COLO668 (cell line): ENCODE data around the gene FERMT3.
"Not testable (repeated sequence)": the region's sequence is repeated elsewhere in the genome, so short reads cannot be mapped to it uniquely, and the experiment has no call there.

ENCODE experiments used
- DNase-seq: peaks from one replicate; lab custom pipeline; 2025; ENCODE audit not compliant: unreplicated experiment; lab: John Stamatoyannopoulos, UW

Gene FERMT3

DNA sequence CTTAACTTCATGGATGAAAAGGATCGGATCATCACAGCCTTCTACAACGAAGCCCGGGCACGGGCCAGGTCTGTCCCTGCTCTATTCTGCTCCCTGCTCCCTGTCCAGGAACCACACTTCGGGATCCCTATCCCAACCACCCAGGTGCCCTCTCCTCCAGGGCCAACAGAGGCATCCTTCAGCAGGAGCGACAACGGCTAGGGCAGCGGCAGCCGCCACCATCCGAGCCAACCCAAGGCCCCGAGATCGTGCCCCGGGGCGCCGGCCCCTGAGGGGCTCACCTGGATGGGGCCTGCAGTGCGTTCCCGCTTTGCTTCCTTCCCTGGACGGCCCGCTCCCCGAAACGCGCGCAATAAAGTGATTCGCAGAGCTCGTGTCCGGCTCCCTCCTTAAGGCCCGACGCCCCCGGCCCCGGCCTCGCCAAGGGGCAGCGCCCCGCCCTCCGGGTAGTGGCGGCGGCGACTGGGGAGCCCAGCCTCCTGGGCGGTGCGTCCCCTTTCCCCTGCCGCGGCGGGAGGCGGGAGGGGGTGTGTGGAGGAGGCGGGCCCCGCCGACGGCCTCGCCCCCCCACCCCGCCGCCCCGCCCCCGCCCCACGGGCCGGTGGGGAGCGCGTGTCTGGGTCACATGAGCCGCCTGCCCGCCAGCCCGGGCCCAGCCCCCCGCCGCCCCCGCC is 27.5 kb downstream of the FERMT3 start, which contains the start of gene VEGFB:
Gene VEGFB, plus strand, starts transcription at position 672 of the 674 bp plus-strand sequence. CDS start 250 bp downstream, outside the sequence.
- DNase-seq, result peak; percentile 77

DNA sequence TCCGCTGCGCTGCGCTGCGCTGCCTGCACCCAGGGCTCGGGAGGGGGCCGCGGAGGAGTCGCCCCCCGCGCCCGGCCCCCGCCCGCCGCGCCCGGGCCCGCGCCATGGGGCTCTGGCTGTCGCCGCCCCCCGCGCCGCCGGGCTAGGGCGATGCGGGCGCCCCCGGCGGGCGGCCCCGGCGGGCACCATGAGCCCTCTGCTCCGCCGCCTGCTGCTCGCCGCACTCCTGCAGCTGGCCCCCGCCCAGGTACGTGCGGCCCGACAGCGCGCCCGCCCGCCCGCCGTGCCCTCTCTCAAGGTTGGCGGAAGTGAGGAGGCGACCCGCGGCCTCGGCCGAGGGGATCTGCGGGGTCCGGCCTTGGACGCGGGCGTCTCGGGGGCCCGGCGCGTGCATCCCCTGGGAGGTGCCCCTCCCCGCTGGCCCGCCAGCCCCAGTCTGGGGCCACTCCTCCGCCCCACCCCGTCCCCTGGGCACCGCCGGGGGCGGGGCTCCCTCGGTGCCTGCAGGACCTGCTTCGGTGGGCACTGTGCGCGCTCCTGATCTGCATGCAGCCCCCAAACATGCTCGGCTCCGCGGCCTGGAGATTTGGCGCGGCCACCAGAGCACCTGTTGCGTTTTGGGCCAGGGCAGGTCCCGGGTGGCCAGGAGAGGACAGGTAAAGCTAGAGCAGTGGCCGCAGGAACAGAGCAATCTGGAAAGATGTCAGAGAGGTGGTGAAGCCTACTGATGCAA is 28.3 kb downstream of the FERMT3 start:
- DNase-seq, result peak; percentile 84

DNA sequence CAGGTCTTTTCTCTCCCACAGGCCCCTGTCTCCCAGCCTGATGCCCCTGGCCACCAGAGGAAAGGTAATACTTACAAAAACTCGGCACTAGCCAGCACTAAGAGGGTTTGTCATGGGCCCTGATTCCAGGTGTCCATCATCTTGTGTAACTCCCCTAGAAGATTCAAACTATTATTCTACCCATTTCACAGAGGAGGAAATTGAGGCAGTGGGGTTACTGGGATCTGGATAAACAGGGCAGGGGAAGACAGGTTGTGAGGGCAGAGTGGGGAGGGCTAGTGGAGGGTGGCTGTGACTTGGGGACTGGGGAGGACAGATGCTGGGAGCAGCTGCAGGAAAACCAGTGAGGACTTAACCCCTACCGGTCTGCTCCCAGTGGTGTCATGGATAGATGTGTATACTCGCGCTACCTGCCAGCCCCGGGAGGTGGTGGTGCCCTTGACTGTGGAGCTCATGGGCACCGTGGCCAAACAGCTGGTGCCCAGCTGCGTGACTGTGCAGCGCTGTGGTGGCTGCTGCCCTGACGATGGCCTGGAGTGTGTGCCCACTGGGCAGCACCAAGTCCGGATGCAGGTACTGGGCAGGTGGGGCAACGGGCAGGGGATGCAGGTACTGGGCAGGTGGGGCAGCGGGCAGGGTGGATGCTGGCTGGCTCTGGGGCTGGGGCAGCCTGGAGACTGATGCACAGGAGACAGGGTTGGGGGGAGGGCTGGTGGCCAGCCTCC is 29.1 kb downstream of the FERMT3 start:
- peak; percentile 67 for DNase-seq

DNA sequence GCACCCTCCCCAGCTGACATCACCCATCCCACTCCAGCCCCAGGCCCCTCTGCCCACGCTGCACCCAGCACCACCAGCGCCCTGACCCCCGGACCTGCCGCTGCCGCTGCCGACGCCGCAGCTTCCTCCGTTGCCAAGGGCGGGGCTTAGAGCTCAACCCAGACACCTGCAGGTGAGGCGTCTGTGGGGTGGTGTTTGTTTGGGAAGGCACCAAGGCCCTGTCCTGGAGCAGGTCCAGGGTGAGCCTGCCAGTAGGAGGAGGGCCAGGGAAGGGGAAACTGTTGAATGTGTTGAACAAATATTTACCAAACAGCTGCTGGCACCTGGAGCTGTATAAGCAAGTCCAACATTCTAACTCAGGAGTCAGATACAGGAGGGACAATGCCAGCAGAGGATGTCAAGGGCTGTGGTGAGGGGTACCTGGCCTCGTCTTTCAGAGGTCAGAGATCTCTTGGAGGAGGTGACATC is 31.0 kb downstream of the FERMT3 start:
- DNase-seq, result peak; percentile 96

DNA sequence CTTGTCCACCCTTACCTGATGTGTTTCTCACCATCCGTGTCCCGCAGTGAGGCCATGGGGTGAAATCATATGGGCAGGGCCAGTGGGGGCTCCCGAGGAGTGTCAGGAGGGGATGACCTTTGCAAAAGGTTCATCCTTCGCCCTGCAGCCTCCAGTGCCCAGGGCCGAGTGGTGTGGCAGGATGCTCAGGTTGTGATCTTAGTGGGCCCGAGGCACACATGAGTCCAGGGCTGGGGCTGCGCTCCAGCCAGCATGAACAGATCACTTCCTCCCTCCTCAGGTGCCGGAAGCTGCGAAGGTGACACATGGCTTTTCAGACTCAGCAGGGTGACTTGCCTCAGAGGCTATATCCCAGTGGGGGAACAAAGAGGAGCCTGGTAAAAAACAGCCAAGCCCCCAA is 31.6 kb downstream of the FERMT3 start:
- peak; percentile 66 for DNase-seq

DNA sequence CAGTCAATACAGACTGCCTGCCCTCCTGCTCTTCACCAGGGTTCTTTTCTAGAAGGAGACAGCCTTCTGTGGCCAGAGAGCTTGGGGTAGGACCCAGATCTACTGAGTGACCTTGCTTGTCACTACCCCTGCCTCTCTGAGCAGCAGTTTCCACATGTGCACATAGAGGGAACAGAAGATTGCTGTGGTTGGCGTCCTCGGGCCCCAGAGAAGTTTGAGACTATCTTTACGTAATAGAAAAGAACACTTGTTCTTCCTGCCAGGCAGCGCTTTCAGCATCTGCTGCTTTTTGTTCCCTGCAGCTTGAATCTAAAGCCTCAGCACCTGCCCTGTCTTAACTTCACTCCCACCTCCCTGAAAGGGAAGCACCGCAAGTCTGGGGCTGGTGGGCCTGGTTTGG is 32.5 kb downstream of the FERMT3 start:
- DNase-seq, result no peak

DNA sequence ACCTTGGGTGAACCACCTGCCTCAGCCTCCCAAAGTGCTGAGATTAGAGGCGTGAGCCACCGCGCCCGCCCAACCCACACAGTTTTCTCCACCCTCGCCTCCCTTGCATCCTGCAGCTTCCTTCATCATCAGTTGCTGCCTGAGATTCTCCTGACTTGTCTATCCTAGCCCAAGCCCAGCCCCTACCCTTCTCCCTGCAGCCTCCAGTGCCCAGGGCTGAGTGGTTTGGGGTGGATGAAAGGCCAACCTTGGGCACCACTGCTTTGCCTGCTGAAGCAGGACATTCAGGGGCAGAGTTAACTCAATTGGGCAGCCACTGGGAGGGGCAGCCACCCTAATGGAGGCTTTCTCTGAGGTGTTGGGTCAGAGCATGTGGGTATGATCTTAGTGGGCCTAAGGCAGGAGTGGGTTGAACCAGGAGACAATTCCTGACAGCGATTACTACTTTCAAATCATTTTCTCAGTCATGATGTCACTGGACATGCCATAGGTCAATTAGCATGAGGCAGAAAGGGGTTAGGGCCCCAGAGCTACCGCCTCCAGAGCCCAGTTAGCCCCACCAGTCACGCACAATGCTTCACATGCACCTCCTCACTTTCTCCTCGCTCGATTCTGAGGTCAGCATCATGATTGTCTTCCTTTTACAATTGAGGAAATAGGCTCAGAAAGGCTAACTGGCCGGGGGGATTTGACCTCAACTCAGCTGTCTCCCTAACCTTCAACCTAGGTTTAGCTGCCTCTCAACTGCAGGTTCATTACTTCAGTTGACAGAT is 33.3 kb downstream of the FERMT3 start:
- DNase-seq, result peak; percentile 80

DNA sequence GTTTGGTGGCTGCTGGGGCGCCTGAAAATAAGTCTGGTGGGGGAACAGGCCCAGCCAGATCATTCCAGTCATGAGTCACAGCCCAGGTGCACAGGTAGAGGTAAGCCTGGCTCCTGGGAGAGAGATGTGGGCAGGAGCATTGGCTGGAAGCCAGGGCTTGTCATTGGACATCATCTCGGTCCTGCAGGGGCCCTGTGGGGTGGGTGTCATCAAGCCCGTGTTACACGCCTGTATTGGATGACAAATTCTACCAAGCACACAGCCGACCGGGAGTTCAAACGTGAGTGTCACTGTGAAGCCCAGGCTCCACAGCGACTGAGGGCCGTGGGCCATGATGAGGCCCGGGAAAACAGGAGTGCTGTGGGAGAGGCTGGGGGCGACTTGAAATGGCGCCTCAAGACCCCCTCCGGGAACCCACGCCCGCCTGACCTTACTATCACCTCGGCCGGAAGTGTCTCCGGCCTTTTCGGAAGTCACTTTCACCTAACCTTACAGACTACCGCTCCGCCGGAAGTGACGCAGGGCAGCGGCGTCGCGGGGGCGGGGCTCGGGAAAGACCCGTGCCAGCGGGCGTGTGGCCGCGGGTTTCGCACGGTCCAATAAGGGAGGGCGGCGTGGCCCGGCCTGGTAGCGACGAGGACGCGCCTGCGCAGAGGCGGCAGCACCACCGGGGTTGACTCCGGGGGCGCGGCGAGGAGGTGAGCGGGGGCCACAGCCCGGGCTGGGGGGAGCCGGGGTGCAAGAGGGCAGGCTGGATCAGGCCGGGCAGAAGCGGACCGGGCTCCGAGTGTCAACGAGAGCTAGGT is 34.1 kb downstream of the FERMT3 start, which contains the start of gene FKBP2:
Gene FKBP2, plus strand, starts transcription at position 661 of the 806 bp plus-strand sequence. CDS start 1,293 bp downstream, outside the sequence.
- DNase-seq, result peak; percentile 99

DNA sequence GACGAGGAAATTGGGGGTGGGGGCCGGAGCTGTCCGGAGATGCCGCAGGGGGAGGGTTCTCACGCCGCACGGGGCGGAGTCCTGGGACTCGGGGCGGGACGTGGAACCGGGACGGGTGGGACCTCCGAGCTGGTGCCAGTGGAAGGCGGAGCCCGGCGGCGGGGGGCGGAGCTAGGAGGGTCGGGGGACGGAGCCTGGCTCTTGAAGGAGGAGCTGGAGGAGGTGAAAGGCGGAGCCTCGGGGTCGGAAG is 34.6 kb downstream of the FERMT3 start:
- peak; percentile 99 for DNase-seq

DNA sequence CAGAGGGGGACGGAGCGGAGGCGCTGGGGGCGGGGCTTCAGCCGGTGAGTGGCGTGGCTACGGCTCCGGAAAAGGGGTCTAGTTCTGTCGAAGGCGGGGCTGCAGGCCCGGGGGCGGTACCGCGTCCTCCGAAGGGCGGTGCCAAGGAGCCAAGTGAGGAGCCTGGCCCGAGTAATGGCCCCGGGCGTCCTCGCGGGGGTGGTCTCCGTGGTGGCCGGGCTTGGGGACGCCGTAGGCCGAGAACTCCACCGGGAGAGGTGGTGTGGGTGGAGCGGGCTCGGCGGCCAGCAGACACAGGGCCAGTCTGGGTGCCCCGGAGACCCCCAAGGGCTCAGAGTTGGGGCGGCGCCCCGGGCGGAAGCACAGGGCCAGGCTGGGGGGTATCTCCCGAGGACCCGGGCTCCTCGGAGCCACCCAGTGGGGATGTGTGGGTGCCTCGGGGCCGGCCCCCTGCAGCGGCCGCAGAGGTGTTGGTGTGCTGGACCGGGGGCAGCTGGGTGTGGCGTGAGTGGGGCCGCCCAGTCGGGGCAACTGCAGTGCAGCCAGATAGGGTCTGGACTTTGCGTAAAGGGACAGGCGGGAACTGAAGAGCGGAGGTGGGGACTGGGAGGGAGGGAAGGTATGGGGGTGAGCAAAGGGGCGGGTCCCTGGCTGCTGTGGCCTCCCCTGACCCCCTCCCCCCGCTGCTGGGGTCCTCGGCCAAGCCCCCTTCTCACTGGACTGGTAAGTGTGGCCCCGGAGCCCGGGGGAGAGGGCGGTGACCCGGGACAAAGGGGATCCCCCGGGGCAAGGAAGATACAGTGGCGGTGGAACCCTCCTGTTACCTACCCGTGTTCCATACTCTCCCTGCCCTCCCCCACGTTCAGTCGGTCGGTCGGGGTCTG is 35.2 kb downstream of the FERMT3 start:
- peak; percentile 56 for DNase-seq

DNA sequence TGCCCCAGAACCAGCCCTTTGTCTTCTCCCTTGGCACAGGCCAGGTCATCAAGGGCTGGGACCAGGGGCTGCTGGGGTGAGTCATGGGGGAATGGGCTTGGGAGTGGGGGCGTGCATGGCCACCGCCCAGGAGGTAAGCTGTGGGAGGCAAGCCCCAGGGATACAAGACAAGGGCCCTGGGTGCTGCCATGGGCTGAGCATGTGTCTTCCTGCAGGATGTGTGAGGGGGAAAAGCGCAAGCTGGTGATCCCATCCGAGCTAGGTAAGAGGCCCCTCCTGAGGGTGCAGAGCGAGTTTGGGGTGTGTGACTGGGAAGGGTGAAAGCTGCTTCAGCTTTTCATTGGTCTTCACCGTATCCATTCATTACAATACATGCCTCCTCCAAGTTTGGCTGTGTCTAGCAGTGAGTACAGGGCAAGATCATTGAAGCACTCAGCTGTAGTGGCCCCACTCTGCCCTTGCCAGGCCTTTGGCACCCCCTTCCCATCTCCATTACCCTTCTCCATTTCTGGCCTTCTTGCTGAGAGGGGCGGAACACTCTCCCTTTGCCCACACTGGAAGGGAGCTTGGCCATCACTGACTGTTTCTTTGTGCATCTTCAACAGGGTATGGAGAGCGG is 36.8 kb downstream of the FERMT3 start:
- no peak for DNase-seq

DNA sequence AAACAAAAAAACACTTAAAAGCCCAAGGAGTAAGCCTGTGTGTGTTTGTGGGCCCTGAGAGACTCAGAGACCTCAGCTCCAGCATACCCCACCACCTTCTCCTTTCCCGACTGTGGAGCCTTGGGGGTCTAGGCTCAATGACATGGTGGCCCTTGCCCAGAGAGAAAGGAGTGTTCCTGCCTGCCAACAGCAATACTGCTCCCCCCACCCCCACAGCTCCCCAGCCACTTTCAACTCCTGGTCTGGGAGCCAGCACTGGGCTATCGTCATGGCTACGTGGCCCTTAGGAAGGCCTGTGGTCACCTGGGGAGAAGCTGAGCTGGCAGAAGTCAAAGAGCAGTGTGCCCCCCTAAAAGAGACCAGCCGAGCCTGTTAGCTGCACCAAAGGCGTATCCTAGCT is 37.6 kb downstream of the FERMT3 start:
- DNase-seq, result no peak

DNA sequence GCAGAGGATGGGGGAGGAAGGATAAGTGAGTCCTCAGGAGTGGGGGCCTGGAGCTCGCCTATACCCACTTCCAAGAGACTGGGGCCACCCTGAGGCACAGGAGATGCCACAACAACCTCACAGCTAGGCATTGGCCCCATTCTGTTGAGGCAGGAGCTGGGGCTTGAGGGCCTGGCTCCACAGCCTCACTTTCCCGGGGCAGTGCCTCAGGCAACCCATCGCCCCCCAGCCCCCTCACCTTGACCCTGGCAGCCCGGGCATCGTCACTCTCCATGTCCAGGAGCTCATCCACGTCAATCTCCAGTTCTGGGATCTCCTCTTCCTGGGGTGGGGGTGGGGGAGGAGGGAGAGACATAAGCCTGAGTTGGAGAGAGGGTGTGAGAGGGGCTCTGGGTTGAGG is 38.4 kb downstream of the FERMT3 start:
- DNase-seq, result no peak

DNA sequence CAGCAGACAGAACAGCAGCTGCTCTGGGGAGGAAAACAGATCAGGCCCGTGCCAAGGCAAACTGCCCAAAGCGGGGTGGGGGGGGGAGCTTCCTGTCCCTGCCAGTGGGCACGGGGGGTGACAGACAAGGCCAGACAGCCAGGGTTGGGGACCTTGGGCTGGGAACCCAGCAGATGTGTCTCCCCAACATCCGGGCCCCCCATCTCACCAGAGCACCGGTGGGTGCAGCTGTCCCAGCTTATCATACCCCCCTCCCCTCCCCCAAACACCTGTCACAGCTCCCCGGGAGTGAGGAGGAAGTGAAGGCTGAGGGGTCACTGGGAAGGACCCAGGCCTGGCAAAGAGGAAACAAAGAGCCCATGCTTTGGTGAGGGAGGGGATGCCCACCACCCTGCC is 38.9 kb downstream of the FERMT3 start:
- peak; percentile 84 for DNase-seq

DNA sequence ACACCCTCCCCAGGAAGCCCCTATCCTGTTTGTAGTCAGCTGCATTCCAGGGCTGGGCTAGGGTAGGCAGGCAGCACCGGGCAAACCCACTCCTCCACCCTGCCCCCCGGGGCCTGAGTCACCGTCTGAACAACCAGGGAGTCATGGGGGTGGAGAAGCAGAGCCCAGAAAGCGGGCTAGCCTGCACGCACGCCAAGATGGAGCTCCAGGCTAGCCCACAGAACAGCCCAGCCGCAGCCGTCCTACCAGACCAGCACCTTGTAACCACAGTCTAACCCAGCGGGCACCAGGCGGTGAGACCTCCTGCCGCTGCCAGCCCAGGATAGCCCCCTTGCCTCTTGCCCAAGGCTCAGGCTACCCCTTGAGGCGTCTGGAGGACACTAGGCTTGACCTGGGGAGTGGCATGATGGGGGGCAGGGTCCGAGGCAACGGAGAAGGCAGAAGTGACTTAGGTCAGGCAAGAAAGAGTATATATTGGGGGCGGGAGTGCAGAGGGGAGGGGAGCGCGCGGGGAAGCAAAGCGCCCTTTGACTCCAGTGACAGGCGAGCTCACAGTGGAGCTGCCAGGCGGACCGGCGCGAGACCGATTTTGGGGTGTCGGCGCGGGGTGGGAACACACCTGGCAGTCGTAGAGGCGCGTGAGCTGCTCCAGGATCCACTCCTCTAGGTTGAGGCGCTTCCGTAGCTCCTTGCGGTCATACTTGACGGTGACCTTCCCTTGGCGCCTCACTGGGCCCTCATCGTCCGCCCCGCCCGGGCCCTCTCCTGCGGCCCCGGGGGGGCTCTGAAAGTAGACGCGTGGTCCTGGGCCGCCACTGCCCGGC is 39.5 kb downstream of the FERMT3 start:
- peak; percentile 85 for DNase-seq

DNA sequence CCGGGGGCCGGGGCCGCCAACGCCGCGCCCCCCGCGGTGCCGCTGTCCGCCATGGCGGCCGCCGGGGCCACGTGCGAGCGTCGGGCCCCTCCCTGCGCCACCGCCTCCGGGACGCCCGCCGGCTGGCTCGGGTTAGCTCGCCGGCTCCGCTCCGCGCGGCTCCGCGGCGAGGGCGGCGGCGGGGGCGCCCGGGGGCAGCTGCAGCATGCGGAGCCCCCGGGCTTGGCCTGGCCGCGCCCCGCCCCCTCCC is 40.0 kb downstream of the FERMT3 start:
- not testable (repeated sequence) for DNase-seq

DNA sequence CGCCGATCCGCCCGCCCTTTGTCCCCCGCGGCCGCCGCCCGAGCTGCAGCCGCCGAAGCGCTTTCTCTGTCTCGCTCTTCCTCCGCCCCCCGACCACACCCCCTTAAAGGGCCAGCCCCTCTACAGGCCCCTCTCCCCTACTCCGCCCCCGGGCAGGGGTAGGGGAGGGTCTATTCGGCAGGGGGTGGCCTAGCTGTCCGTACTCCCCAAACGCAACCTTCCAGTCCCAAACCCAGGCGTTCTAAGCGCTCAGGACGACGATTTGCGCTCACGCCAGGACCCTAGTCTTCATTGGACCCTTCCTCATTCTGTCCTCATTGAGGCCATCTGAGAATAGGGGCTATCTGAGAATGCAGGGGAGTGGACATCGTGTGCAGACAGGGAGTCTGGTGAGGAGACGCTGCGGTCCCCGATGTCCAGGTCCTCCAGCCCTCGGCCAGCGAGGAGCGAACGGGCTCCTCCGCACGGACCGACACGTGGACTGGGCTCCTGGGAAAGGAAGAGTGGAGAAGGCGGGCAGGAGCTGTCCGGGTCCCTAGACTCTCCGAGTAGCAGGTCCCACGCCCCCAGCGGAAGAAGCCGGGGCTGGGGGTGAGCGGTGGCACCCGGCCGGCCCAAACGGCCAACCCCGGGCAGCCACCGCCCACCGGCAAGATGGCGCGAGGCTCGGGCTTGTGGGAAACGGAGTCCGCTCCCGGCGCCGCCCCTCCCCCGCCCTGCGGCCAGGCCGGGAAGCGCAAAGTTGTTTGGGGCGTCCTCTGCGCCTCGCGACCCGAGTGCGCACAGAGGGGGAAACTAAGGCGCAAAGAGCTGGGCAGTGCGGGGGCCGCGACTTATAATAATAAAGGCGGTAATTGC is 40.6 kb downstream of the FERMT3 start, which contains the start of gene PPP1R14B:
Gene PPP1R14B, minus strand, starts transcription at position 73 of the 858 bp plus-strand sequence. CDS start 270 bp downstream, outside the sequence.
- DNase-seq, result peak; percentile 92
